Astrocyte (in vitro differentiated cells and primary cell): ENCODE results near the gene ENO2. TPM values are rescaled to one million over a fixed set of nuclear protein-coding genes. Genes with fewer than 3 reads are reported as not detected.

Source experiments
- DNase-seq: peaks from one replicate; pipeline ENCODE4 v3.0.0-alpha.2; 2010; ENCODE audit warnings: low read depth
- FAIRE-seq: peaks from 2 replicates; lab custom pipeline; 2011; peaks lifted over from hg19 to GRCh38; lab: Jason Lieb, UNC
- H2AFZ ChIP-seq: 2 replicates; pipeline ENCODE4 v1.6.0; 2012; ENCODE audit warnings: low read depth, low read length, inconsistent platforms
- H3K27ac ChIP-seq: 2 replicates; pipeline ENCODE4 v1.5.1; 2011; ENCODE audit warnings: low read depth, low read length, inconsistent platforms
- H3K27me3 ChIP-seq: 2 replicates; pipeline ENCODE4 v1.6.0; 2011; ENCODE audit warnings: low read length, inconsistent platforms; ENCODE audit not compliant: insufficient read depth
- H3K36me3 ChIP-seq: 2 replicates; pipeline ENCODE4 v1.5.1; 2011; ENCODE audit warnings: low read length, inconsistent platforms; ENCODE audit not compliant: insufficient read depth
- H3K4me1 ChIP-seq: 2 replicates; pipeline ENCODE4 v1.5.1; 2011; ENCODE audit warnings: low read length, inconsistent platforms; ENCODE audit not compliant: insufficient read depth
- H3K4me2 ChIP-seq: 2 replicates; pipeline ENCODE4 v1.6.0; 2012; ENCODE audit warnings: low read length, inconsistent platforms
- H3K4me3 ChIP-seq: 2 replicates; pipeline ENCODE4 v1.5.1; 2011; ENCODE audit warnings: low read depth, mild to moderate bottlenecking, low read length, inconsistent platforms; ENCODE audit not compliant: insufficient read depth
- H3K79me2 ChIP-seq: 2 replicates; pipeline ENCODE4 v1.6.0; 2012; ENCODE audit warnings: mild to moderate bottlenecking, low read length, inconsistent platforms; ENCODE audit not compliant: insufficient read depth
- H3K9ac ChIP-seq: 2 replicates; pipeline ENCODE4 v1.6.0; 2012; ENCODE audit warnings: mild to moderate bottlenecking, low read length, inconsistent platforms
- H3K9me3 ChIP-seq: 2 replicates; pipeline ENCODE4 v1.5.1; 2012; ENCODE audit warnings: low read depth, mild to moderate bottlenecking, low read length, inconsistent platforms; ENCODE audit not compliant: insufficient read depth
- H4K20me1 ChIP-seq: 2 replicates; pipeline ENCODE4 v1.6.0; 2012; ENCODE audit warnings: low read length, inconsistent platforms; ENCODE audit not compliant: insufficient read depth
- H3K27ac Mint-ChIP-seq: one replicate; pipeline ENCODE4 v1.8.0; 2021; ENCODE audit warnings: mild to moderate bottlenecking, mixed read lengths; ENCODE audit not compliant: unreplicated experiment
- H3K27me3 Mint-ChIP-seq: one replicate; pipeline ENCODE4 v1.8.0; 2021; ENCODE audit warnings: low read depth, mixed read lengths; ENCODE audit not compliant: unreplicated experiment
- H3K36me3 Mint-ChIP-seq: one replicate; pipeline ENCODE4 v1.8.0; 2021; ENCODE audit warnings: low read depth, mixed read lengths; ENCODE audit not compliant: unreplicated experiment
- H3K4me1 Mint-ChIP-seq: one replicate; pipeline ENCODE4 v1.8.0; 2021; ENCODE audit warnings: low read depth, mixed read lengths; ENCODE audit not compliant: unreplicated experiment
- H3K4me3 Mint-ChIP-seq: one replicate; pipeline ENCODE4 v1.8.0; 2021; ENCODE audit warnings: mild to moderate bottlenecking, moderate library complexity, mixed read lengths; ENCODE audit not compliant: unreplicated experiment
- H3K9me3 Mint-ChIP-seq: one replicate; pipeline ENCODE4 v1.8.0; 2021; ENCODE audit warnings: mild to moderate bottlenecking, mixed read lengths; ENCODE audit not compliant: unreplicated experiment
- CTCF ChIP-seq: IDR thresholded peaks from 2 replicates; pipeline ENCODE4 v1.5.1; 2011; ENCODE audit warnings: low read depth, mild to moderate bottlenecking, inconsistent platforms, low read length, moderate library complexity; ENCODE audit not compliant: insufficient read depth
- EZH2 ChIP-seq: IDR thresholded peaks from 2 replicates; pipeline ENCODE4 v1.6.1; 2012; ENCODE audit warnings: mild to moderate bottlenecking, low read length, inconsistent platforms; ENCODE audit not compliant: insufficient read depth
- microRNA-seq: library from miRNA; unstranded; fragments of <30 nt; microRNA quantifications from one replicate; pipeline ENCODE4 v1.2.0, GENCODE V29; 2020
- total RNA-seq: library from RNA; stranded (reverse); gene quantifications from 2 replicates; pipeline ENCODE4 v1.2.1, GENCODE V29; 2021

ENO2 gene
- total RNA-seq, 1 donor from 2014 or later = 46.4 TPM

GRCh38 chr12:6968426-6968825, 54.0 kb downstream of the ENO2 start:
- Histone ChIP-seq H3K9me3 (no peaks in the 10 kb centered on the region), H3K4me2 (peak overlapping the region; percentile 98), H3K36me3 (peaks cover 29% of the 10 kb centered on the region), H3K27ac (no peak overlapping the region), H3K4me3 (no peak overlapping the region), H2AFZ (no peak overlapping the region), H4K20me1 (peaks cover 7% of the 10 kb centered on the region), H3K79me2 (peaks cover 60% of the 10 kb centered on the region), H3K9ac (peak overlapping the region; percentile 98), H3K27me3 (no peaks in the 10 kb centered on the region), H3K4me1 (peaks cover 12% of the 10 kb centered on the region)
- peaks cover 12% of the 10 kb centered on the region for H3K36me3 Mint-ChIP-seq
- DNase-seq = no peak
- peaks cover 21% of the 10 kb centered on the region for H3K4me1 Mint-ChIP-seq
- peak overlapping the region; percentile 100 for H3K4me3 Mint-ChIP-seq
- H3K27me3 Mint-ChIP-seq = no peaks in the 10 kb centered on the region
- no peak for FAIRE-seq
- no peaks in the 10 kb centered on the region for H3K9me3 Mint-ChIP-seq
- no peak overlapping the region for H3K27ac Mint-ChIP-seq
- TF ChIP-seq CTCF = no peak
- no peak for TF ChIP-seq EZH2

GRCh38 chr12:6970096-6970527, 55.7 kb downstream of the ENO2 start:
- Mint-ChIP-seq H3K9me3 (no peaks in the 10 kb centered on the region), H3K36me3 (peaks cover 12% of the 10 kb centered on the region), H3K27ac (peak overlapping the region; percentile 92), H3K4me3 (peak overlapping the region; percentile 100), H3K4me1 (peaks cover 19% of the 10 kb centered on the region), H3K27me3 (no peaks in the 10 kb centered on the region)
- H4K20me1 ChIP-seq = peaks cover 7% of the 10 kb centered on the region
- peaks cover 42% of the 10 kb centered on the region for H3K36me3 ChIP-seq
- no peak for TF ChIP-seq EZH2
- H3K9ac ChIP-seq = peak overlapping the region; percentile 98
- H3K4me2 ChIP-seq = peak overlapping the region; percentile 98
- H3K9me3 ChIP-seq = no peaks in the 10 kb centered on the region
- DNase-seq (no peak), FAIRE-seq (no peak)
- no peaks in the 10 kb centered on the region for H3K27me3 ChIP-seq
- peak overlapping the region; percentile 91 for H3K27ac ChIP-seq
- peaks cover 12% of the 10 kb centered on the region for H3K4me1 ChIP-seq
- H2AFZ ChIP-seq = peak overlapping the region; percentile 71
- H3K4me3 ChIP-seq = peak overlapping the region; percentile 97
- H3K79me2 ChIP-seq = peaks cover 68% of the 10 kb centered on the region

Small RNA genes lying within 50 kb of the gene (microRNA-seq; reads per million reads assigned to microRNA genes)
- 1,252 reads per million, percentile 84 among the genes with 10 or more reads in this experiment for gene MIR141
- 11,742 reads per million, percentile 96 among the genes with 10 or more reads in this experiment for gene MIR200C

Other genes with a start within 250 kb of the ENO2 start
- gene ZNF384, start 225.2 kb upstream of the ENO2 start, total RNA-seq = 48.9 and 50.6 TPM in 2 replicates
- 3.1 and 3.6 TPM in 2 replicates for gene PIANP, start 213.8 kb upstream of the ENO2 start, total RNA-seq
- 47.3 and 51.5 TPM in 2 replicates for gene COPS7A, start 190.5 kb upstream of the ENO2 start, total RNA-seq
- gene MLF2, start 161.4 kb upstream of the ENO2 start, total RNA-seq = 302 and 316 TPM in 2 replicates
- 504 and 510 TPM in 2 replicates for gene PTMS, start 148.2 kb upstream of the ENO2 start, total RNA-seq
- gene LAG3, start 142.1 kb upstream of the ENO2 start, total RNA-seq = 2.0 TPM in 2 replicates
- gene CD4, start 125.1 kb upstream of the ENO2 start, total RNA-seq = 0.54 and 0.72 TPM in 2 replicates
- 6.0 and 6.2 TPM in 2 replicates for gene GPR162, start 92.8 kb upstream of the ENO2 start, total RNA-seq
- gene P3H3, start 86.2 kb upstream of the ENO2 start, total RNA-seq = 101 and 123 TPM in 2 replicates
- 14.5 and 16.6 TPM in 2 replicates for gene GNB3, start 73.7 kb upstream of the ENO2 start, total RNA-seq
- 2.3 and 3.2 TPM in 2 replicates for gene CDCA3, start 63.3 kb upstream of the ENO2 start, total RNA-seq
- gene USP5, start 62.4 kb upstream of the ENO2 start, total RNA-seq = 144 and 146 TPM in 2 replicates
- 722 and 791 TPM in 2 replicates for gene TPI1, start 47.0 kb upstream of the ENO2 start, total RNA-seq
- 4.9 and 6.2 TPM in 2 replicates for gene SPSB2, start 41.3 kb upstream of the ENO2 start, total RNA-seq
- 5.0 and 5.2 TPM in 2 replicates for gene LRRC23, start 9.8 kb upstream of the ENO2 start, total RNA-seq
- gene ATN1, start 13.4 kb downstream of the ENO2 start, total RNA-seq = 94.9 and 97.8 TPM in 2 replicates
- not detected in 2 replicates for gene RNU7-1, start 29.2 kb downstream of the ENO2 start, total RNA-seq
- 117 and 123 TPM in 2 replicates for gene C12orf57, start 29.4 kb downstream of the ENO2 start, total RNA-seq
- 5.2 and 8.9 TPM in 2 replicates for gene PTPN6, start 36.8 kb downstream of the ENO2 start, total RNA-seq
- gene PHB2, start 56.1 kb downstream of the ENO2 start, total RNA-seq = 171 and 176 TPM in 2 replicates
- 38.6 and 39.1 TPM in 2 replicates for gene EMG1, start 56.3 kb downstream of the ENO2 start, total RNA-seq
- 26.2 and 27.6 TPM in 2 replicates for gene LPCAT3, start 103.9 kb downstream of the ENO2 start, total RNA-seq
- 5.2 and 6.2 TPM in 2 replicates for gene C1S, start 146.1 kb downstream of the ENO2 start, total RNA-seq
- 0.86 and 1.6 TPM in 2 replicates for gene C1R, start 177.9 kb downstream of the ENO2 start, total RNA-seq
- 11.0 and 12.1 TPM in 2 replicates for gene C1RL, start 194.6 kb downstream of the ENO2 start, total RNA-seq
- not detected in 2 replicates for gene RBP5, start 214.3 kb downstream of the ENO2 start, total RNA-seq
- gene CLSTN3, start 215.8 kb downstream of the ENO2 start, total RNA-seq = 26.7 and 29.6 TPM in 2 replicates